Panc1 (cell line): Measurements from ENCODE around the gene STX18.

Experiments
- POLR2AphosphoS5 ChIP-seq: IDR thresholded peaks from 2 replicates; pipeline ENCODE4 v1.6.1; 2012; ENCODE audit warnings: mild to moderate bottlenecking, low read depth, low read length, moderate library complexity
- REST ChIP-seq, 2 experiments: IDR thresholded peaks; 2 replicates each; pipeline ENCODE4 v1.6.1; 2011 to 2012; ENCODE audit warnings: low read depth in 2 of 2, control low read depth in 1 of 2, low read length in 1 of 2, mild to moderate bottlenecking in 1 of 2, moderate library complexity in 1 of 2; ENCODE audit not compliant: insufficient read depth in 1 of 2
- SIN3A ChIP-seq: IDR thresholded peaks from 2 replicates; pipeline ENCODE4 v1.6.1; 2012; ENCODE audit warnings: low read depth, mild to moderate bottlenecking, low read length, moderate library complexity, borderline replicate concordance; ENCODE audit not compliant: insufficient read depth
- TF ChIP-seq, protein P1 (sequence below): fragments of 450-650 bp; IDR thresholded peaks from 2 replicates; pipeline ENCODE4 v1.5.1; 2017; ENCODE audit warnings: mild to moderate bottlenecking

GRCh38 chr4:4560136-4560535 lies 18.3 kb upstream of the STX18 start:
- TF ChIP-seq, protein P1, sequence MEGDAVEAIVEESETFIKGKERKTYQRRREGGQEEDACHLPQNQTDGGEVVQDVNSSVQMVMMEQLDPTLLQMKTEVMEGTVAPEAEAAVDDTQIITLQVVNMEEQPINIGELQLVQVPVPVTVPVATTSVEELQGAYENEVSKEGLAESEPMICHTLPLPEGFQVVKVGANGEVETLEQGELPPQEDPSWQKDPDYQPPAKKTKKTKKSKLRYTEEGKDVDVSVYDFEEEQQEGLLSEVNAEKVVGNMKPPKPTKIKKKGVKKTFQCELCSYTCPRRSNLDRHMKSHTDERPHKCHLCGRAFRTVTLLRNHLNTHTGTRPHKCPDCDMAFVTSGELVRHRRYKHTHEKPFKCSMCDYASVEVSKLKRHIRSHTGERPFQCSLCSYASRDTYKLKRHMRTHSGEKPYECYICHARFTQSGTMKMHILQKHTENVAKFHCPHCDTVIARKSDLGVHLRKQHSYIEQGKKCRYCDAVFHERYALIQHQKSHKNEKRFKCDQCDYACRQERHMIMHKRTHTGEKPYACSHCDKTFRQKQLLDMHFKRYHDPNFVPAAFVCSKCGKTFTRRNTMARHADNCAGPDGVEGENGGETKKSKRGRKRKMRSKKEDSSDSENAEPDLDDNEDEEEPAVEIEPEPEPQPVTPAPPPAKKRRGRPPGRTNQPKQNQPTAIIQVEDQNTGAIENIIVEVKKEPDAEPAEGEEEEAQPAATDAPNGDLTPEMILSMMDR, result no peak
- TF ChIP-seq SIN3A (no peak), POLR2AphosphoS5 (no peak), REST (IDR thresholded peaks at IDR 0.05; ENCODE audit: insufficient read depth in 1 of 2, low read depth in 2 of 2, low read length in 1 of 2) (no peak)
